ENCODE data around the gene ZNF273.

ZNF273 gene

DNA sequence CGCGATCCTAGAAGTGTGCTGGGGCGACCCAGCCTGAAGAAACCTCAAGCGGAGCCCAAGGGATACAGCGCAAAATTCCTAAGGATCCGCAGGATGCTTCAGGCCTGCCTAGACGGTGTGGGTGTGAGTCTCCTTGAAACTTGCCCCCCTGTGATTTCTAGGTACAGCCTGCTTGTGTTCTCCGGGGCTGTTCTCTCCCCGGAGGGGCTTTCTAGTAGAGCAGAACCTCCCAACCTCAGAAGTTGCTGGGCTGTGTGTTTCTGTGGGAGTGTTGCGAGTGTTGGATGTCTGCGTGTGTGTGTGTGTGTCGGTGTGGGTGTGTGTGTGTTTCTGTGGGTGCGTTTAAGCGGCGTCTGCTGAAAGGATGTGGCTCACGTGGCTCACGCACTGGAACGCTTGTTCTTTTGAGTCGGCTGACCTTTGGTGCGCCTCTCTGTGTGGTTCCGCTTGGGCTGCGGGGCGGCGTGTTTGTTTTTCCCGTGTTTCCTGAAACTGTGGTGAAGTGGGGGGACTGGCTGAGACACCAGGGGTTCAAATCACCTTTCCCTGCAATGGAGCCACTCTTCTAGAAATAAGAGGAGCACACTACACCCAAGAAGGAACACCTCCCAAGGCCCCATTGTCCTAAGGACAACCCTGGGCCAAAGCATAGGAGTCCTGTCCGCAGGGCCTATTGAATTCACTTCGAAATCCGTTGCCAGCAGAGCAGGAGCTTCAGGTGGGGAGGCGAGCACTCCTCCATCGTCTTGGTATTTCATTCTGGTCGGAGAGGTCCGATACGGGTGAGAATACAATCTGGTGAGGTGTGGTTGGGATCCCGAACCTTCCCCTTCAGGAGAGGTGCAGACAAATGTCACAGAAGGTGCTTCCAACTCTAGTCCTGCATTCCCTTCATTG, 25.1 kb upstream of the ZNF273 start:
- DNase-seq (ENCODE audit: low read depth) = no peak

DNA sequence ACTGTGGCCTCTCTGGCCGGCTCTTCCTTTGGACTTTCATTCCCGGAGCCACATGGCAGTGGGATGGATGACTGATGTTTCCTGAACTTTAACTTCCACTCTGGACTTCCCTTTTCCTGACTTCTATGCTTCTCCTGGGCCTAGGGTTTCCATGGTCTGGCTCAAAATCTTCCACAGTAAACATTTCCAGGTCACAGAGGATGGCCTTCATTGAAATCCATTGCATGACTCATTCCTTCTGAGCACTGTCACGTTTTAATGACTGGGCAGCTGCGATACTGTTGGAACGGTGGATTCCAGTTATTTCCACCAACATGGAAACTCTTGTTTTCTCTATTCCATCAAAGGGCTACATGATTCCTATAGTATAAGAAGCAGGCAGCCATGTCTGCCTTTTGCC, 24.4 kb upstream of the ZNF273 start:
- DNase-seq (ENCODE audit: low read depth) = no peak

DNA sequence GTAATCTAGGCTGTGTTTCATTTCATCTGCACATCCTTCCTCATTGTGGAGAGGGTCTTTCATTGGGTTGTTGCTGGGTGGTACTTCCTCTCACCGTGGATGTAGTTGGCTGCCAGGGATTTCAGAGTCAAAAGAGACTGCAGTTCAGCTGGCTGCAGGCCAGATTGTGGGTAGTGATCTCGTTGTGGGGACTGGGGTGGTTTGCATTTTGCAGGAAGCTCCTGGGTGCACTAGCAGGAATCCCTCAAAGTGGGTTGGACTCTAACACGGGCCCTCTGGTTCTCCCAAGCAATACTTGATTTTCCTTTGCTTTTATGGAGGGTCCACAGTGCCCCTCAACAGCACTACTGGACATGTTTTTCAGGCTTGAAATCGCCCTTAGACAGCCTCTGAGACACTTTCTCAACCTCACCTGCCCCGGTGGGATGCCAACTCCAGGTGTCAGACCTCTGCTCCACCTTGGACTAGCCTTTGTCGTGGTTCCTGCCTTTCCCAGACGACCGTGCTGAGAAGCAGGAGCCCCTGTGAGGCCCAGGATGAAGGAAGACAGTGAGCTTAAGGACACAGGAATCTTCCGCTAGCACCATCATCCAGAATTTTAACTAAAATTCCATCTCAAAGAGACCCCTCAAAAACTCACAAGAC, 23.9 kb upstream of the ZNF273 start:
- no peak for DNase-seq (ENCODE audit: low read depth)

DNA sequence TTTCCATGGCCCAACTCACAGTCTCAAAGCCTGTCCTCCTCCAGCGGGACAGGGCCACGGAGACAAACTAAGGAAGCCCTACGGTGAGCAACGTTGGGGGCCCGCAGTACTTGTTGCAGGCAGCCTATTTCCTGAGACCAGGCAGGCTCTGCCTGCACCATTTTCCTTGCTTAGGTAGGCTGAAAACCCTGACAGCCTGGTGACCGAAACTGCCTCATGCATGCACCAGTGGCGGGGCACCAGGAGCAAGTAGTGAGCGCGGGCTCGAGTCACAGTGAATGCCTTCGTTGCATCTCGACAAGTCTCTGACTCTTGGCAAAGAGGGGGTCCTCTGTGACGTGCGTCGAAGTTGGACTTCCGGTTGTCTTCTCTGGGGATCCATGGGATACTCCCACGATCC, 23.3 kb upstream of the ZNF273 start:
- DNase-seq (ENCODE audit: low read depth) = no peak

DNA sequence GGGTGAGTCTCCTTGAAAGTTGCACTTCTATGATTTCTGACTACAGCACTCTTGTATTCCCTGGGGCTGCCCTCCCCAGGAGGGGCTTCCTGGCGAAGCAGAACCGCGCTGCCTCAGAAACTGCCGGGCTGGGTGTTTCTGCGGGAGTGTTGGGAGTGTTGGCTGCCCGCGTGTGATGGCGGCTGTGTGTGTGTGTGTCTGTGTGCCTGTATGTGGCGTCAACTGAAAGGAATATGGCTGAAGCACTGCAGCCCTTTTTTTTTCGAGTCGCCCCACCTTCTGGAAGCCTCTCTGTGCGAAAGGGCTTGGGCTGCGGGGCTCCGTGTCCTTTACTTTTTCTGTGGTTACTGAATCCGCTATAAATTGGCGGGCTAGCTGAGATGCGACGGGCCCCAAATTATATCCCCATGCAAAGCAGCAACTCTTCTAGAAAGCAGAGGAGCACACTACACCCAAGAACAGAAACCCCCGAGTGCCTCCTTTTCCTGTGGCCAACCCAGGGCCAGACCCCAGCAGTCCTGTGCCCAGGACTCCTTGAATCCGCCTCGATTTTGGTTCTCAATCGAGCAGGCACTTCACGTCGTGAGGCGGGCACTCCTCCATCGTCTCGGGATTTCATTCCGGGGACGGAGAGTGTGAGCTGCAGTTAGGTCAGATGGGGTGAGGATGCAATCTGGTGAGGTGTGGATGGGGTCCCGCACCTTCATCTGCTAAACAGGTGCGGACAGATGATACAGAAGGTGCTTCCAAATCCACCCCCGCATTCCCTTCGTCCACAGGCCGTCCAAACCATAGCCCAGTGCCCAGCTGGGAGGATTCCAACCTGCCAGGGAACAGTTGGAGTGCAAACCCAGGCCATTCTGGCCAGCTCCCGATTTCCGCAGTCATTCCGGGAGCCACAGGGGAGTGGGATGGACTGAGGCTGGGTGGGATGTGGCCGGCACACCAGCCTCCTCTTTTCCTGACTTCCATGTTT, 22.5 kb upstream of the ZNF273 start:
- DNase-seq (ENCODE audit: low read depth) = no peak

DNA sequence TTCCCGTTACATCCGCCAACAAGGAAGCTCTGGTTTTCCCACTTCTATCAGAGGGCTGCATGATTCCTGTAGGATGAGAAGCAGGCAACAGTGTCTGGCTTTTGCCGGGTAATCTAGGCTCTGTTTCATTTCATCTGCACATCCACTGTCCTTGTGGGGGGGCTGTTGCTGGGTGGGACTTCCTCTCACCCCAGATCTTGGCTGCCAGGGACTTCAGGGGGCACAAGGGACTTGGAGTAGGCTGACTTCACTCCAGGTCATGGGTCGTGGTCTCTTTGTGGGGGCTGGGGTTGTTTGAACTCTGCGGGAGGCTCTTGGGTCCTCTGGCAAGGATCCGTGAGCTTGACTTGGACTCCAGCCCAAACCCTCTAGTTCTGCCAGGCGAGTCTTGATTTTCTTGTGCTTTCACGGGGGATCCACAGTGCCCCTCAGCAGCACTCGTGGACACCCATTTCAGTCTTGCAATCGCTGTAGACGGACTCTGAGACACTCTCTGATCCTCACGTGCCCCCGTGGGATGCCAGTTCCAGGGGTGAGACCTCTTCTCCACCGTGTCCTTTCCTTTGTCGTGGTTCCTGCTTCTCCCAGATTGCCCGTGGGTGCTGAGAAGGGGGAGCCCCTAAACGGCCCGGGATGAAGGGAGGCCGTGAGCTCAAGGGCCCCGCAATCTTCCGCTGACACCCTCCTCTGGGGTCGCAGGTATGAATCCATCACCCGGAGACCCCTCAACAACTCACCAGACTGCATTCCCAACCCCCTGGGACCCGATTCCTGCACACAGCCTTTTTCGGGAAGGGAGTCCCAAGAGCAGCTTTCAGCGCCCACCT, 21.4 kb upstream of the ZNF273 start:
- DNase-seq (ENCODE audit: low read depth) = no peak

DNA sequence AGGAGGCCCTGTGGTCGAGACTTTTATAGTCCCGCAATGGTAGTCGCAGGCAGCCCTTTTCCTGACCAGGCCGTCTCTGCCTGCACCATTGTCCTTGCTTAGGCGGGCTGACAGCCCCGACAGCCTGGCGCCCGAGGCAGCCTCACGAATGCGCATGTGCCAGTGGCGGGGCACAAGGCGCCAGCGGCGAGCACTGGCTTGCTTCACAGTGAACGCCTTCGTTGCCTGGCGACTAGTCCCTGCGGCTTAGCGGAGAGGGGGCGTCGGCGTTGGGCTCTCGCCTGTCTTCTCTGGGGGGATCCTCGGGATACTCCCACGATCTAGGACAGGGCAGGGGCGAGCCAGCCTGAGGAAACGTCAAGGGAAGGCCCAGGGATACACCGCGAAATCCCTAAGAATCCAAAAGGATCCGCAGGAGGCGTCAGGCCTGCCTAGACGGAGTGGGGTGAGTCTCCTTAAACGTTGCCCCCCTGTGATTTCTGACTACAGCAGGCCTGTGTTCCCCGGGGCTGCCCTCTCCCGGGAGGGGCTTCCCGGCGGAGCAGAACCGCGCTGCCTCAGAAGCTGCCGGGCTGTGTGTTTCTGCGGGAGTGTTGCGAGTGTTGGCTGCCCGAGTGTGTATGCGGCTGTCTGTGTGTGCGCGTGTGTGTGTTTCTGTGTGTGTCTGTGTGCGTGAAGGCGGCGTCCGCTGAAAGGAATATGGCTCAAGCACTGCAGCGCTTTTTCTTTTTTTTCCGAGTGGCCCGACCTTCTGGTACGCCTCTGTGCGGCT, 20.5 kb upstream of the ZNF273 start:
- DNase-seq (ENCODE audit: low read depth) = no peak

DNA sequence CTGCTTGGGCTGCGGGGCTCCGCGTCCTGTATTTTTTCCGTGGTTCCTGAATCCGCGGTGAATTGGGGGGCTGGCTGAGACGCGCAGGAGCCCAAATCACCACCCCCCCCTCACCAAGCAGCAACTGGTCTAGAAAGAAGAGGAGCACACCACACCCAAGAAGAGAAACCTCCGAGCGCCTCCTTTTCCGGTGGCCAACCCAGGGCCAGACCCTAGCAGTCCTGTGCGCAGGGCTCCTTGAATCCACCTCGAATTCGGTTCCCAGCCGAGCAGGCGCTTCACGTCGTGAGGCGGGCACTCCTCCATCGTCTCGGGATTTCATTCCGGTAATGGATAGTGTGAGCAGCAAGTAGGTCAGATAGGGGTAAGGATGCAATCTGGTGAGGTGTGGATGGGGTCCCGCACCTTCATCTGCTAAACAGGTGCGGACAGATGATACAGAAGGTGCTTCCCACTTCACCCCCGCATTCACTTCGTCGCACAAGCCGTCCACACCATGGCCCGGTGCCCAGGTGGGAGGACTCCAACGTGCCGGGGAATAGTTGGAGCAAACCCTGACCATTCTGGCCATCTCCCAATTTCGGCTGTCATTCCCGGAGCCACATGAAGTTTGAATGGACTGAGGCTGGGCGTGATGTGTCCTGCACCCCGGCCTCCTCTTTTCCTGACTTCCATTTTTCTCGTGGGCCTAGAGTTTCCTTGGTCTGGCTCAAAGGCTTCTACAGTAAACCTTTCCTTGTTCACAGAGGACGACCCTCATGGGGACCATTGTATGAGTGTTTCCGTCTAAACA, 19.8 kb upstream of the ZNF273 start:
- no peak for DNase-seq (ENCODE audit: low read depth)

DNA sequence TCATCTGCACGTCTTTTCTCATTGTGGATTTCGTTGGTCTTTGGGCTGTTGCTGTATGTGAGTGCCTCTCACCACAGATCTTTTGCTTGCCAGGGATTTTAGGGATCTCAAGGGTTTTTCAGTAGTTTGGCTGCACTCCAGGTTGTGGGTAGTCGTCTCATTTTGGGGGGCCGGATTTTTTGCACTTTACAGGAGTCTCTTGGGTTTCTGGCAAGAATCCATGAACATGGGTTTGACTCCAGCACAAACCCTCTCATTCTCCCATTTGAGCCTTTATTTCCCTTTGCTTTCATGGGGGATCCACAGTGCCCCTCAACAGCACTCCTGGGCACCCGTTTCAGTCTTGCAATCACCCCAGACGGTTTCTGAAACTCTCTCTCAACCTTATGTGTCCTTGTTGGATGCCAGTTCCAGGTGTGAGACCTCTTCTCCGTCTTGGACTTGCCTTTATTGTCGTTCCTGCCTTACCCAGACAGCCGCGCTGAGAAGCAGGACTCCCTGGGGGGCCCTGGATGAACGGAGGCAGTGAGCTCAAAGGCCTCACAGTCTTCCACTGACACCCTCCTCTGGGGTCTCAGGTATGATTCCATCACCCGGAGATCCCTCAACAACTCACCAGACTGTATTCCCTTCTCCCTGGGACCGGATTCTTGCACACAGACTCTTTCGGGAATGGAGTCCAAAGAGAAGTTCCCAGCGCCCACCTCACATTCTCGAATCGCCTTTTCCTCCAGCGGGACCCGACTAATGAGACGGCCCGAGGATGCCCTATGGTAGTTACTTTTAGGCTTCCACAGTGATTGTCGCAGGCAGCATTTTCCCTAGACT, 18.8 kb upstream of the ZNF273 start:
- no peak for DNase-seq (ENCODE audit: low read depth)

DNA sequence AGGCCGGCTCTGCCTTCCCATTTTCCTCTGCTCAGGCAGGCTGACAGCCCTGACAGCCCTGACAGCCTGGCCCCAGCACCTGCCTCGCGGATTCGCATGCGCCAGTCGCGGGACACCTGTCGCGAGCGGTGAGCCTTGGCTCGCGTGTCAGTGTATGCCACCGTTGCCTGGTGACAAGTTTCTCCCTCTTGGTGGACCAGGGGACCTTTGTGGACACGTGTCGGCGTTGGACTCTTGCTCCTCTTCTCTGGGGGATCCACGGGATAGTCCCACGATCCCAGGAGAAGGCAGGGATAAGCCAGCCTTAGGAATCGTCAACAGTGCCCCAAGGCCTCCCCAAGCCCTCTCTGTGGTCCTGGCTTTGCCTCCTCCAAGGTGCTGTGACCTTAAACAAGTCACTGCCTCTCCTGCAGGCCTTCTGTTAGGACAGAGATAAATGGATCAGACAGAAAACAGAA, 18.1 kb upstream of the ZNF273 start:
- no peak for DNase-seq (ENCODE audit: low read depth)

DNA sequence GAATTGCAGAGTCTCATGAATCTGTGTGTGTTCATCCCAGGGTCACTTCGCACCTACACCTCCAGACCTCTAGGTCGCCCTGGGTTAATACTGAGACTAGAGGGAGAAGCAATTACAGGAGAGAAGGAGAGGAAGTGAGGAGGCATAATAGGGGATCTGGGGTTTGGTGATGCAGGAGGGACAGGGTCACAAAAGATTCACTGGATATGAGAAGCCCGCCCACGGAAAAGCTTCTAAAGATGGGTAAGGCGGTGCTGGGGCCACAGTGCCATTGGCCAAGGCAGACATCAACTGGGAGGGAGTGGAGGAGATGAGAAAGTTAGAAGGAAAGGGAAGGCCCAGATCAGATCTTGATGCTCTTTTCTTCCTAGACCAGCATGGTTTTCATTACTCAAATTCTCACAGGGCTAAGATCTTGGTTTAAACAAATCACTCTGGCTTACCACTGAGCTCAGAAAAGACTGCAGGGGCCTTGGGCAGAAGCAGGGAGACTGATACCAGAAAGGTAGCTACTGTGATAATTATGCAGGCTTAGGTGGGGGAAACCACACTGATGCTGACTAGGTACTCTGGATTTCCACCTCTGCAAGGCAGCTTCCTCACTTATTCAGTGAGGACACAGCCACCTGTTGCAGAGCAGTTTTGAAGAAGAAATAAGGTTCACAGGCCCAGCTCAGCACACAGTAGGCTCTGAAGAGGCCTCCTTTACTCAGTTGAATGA, 17.4 kb upstream of the ZNF273 start:
- DNase-seq (ENCODE audit: low read depth) = no peak

DNA sequence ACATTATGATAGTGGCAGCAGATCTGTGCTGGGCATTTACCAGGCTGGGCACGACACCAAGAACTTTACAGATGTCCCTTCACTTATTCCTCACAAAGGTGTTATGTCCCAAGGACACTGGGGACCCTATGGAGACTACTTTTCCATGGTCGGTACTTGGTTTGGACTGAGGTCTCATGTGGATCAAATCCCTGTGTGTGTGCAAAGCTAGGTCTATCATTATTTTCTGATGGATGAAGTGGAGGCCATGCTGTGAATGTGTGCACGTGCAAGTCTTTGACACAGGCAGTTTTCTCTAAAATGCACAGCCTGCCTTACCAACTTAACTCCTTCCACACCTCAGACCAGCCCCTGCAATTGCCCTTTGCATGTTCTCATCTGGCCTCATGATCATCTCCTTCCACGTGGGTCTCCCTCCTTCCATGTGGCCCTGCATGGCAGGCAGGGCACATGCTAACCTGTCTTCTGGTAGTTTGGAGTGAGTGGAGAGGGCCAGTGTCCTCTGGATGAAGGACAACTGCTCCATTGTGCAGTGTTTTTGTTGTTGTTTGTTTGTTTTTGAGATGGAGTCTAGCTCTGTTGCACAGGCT, 16.0 kb upstream of the ZNF273 start:
- no peak for DNase-seq (ENCODE audit: low read depth)

DNA sequence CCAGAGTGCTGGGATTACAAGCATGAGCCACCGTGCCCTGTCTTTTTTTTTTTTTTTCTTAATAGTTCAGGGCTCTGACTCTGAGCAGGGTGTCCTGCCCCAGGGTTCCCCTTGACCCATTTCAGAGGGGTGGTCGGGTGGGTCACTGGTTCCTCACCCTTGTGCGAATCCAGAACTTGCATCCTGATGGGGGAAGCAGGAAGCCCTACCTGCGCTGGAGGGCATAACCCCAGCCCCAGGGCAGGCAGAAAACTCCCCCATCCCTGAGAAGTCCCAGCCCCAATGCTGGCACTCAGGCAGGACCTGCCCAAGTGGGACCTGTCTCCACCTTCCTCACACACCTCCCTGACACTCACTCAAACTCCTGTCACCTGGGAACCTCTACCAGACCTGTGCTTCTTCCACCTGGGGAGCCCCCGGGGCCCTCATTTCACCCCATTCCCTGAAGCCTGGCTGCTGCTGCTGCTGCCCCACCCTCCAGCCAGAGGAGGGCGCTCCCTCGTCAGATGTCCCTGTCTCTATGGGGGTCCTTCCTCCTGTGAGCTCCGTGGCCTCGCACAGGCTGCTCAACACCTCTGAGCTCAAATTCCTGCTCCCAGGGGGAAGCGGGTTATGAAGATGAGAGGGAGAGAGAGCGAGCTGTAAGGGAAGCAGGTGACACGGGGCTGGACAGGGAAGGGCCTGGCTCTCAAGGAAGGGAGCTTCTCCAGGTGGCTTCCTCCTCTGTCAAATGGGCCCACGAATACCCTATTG, 15.1 kb upstream of the ZNF273 start:
- DNase-seq (ENCODE audit: low read depth) = no peak

DNA sequence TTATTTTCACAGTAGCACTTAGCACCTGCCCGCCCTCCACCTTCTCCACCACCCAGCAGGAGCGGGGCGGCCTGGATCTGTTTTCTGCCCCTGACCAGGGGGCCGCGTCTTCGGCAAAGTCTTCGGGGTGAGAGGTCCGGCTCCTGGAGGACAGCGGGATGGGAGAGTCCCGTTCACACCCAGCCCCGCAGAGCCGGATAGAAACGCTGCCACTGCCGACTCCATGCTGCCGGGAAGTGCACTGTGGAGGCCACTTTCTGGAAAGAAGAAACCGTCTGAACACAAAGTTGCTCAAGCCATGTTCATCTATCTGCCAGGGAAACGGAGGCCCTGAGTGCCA, 14.5 kb upstream of the ZNF273 start:
- no peak for DNase-seq (ENCODE audit: low read depth)

DNA sequence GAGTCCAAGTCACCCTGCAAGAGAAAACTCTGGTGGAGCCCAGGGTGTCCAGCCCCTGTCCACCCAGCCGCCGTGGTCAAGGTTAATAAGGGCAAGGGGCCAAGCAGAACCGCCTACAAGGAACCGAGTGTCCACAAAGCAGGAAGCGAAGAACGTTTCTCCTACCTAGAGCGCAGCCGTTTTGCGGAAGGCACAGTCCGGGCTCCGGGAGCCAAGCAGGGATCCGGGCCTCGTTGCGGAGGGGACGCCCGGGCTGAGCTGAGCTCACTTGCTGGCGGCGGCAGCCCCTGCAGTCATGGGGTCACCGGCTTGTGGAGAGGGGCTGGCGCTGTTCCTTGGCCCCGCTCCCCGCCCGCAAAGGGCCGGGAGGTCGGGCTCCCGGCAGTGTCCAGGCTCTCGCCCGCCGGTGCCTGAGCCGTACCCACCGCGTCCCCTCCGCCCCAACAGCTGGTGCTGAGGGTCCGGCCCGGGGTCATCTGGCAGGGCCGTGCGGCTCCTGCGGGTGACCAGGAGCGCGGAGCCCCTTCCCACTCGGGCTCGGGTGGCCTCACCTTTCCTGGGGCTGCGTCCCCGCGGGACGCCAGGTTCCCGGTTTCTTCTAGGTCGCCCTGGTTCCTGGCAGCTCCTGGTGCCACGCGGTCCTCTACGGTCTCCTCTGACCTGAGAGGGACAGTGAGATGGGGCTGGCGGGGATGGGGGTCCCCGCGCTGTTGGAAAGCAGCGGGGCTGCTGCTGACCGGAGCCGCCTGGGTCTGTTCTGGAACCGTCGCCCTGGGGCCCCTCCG, 14.0 kb upstream of the ZNF273 start:
- no peak for DNase-seq (ENCODE audit: low read depth)

DNA sequence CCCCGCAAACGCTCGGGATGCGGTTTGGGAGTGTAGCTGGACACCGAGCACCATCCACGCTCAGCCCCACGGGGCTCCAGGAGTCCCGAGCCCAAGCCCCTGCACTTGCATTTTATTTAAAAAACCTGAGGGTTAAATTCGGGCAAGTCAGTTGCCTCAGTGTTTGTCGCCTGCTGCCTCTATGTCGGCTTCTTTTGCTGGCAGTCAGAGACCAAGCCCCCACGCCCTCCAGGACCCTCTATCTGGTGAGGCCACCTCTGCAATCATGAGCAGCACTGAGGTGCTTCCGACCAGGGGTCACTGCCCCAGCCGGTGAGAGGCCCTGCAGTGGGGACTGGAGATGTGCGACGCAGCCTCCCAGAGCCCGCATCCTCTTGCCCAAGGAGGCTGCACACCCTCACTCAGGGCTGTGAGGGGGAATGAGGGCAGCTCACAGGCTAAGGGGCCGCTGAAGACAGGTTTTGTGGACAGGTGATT, 13.3 kb upstream of the ZNF273 start:
- no peak for DNase-seq (ENCODE audit: low read depth)
